ENCODE results near the gene KRTAP10-3.

DNA sequence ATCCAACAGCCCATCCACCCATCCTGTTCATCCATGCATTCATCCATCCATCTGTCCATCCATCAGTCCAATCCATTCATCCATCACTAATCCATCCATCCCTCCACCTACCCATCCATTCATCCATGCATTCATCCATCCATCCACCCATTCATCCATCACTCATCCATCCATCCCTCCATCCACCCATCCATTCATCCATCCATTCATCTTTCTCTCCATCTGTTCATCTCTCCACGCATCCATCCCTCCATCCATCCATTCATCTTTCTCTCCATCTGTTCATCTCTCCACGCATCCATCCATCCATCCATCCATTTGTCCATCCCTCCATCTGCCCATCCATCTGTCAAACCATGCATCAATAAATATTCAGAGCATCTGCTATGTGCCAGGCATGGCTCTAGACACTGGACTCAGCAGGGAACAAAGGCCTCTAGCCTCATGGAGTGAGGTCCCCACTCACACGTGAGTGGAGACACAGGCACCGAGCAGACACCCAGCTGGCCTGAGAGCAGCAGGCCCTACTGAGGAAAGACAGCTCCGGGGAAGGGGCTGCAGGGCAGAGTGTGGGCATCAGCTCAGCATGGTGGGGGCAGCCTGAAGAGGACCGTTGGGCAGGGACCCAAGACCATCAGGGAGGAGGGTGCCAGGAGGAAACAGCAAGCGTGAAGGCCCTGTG lies 28.2 kb downstream of the KRTAP10-3 start:
- TF ChIP-seq, protein P1, sequence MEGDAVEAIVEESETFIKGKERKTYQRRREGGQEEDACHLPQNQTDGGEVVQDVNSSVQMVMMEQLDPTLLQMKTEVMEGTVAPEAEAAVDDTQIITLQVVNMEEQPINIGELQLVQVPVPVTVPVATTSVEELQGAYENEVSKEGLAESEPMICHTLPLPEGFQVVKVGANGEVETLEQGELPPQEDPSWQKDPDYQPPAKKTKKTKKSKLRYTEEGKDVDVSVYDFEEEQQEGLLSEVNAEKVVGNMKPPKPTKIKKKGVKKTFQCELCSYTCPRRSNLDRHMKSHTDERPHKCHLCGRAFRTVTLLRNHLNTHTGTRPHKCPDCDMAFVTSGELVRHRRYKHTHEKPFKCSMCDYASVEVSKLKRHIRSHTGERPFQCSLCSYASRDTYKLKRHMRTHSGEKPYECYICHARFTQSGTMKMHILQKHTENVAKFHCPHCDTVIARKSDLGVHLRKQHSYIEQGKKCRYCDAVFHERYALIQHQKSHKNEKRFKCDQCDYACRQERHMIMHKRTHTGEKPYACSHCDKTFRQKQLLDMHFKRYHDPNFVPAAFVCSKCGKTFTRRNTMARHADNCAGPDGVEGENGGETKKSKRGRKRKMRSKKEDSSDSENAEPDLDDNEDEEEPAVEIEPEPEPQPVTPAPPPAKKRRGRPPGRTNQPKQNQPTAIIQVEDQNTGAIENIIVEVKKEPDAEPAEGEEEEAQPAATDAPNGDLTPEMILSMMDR (CRISPR knock-in tag; IDR thresholded peaks at IDR 0.05), result no peak
- TF ChIP-seq, protein P2, sequence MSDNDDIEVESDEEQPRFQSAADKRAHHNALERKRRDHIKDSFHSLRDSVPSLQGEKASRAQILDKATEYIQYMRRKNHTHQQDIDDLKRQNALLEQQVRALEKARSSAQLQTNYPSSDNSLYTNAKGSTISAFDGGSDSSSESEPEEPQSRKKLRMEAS (IDR thresholded peaks at IDR 0.05), result no peak
- no peak for TF ChIP-seq ZNF350 (CRISPR knock-in tag; IDR thresholded peaks at IDR 0.05; ENCODE audit: borderline replicate concordance, low read depth)
- TF ChIP-seq, protein P3, sequence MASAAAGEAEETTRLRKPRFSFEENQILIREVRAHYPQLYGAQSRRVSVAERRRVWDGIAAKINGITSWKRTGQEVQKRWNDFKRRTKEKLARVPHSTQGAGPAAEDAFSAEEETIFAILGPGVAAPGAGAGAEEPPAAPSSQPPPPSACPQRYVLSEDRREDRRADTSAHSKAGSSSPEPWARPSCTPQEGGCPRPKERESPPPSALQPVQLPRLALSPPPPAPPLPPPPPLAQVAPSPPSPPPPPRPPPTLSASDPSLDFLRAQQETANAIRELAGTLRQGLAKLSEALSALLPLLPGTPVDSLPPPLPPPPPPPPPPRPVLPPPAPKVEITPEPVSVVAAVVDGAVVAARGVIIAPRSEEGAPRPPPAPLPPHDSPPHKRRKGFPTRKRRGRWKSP (CRISPR knock-in tag; IDR thresholded peaks at IDR 0.05), result no peak
- TF ChIP-seq MTF1 (CRISPR knock-in tag; IDR thresholded peaks at IDR 0.05), result no peak
- no peak for TF ChIP-seq SAFB2 (CRISPR knock-in tag; IDR thresholded peaks at IDR 0.05; ENCODE audit: borderline replicate concordance, low read depth)
- TF ChIP-seq TCF7 (IDR thresholded peaks at IDR 0.05; ENCODE audit: low read depth), result no peak
- no peak for TF ChIP-seq MYC (CRISPR knock-in tag; IDR thresholded peaks at IDR 0.05; ENCODE audit: borderline replicate concordance)
- TF ChIP-seq ZNF44 (CRISPR knock-in tag; IDR thresholded peaks at IDR 0.05), result no peak
